Caki2 (cell line): ENCODE data around the gene OR2F2. TPM values are rescaled to one million over a fixed set of nuclear protein-coding genes. Genes with fewer than 3 reads are reported as not detected.

Experiments used
- DNase-seq: peaks from one replicate; pipeline ENCODE4 v3.0.0-alpha.2; 2015; ENCODE audit warnings: low read depth
- in situ Hi-C: cut with HindIII; loops from 2 replicates; pipeline ENCODE4 v1.10.0; 2016; ENCODE audit warnings: low sequenced_read_pairs, low pct_unique_long_range_greater_than_20kb, mixed read lengths
- total RNA-seq: library from RNA; depleted of rRNA; stranded (reverse); fragments of >200 nt; shearing (Covaris generic); gene quantifications from 2 replicates; pipeline ENCODE4 v1.2.3, GENCODE V29; 2014; ENCODE audit warnings: low replicate concordance; rRNA removed

Gene OR2F2
- total RNA-seq = not detected in 2 replicates

- in situ Hi-C loops = no loop called here
- no peak for DNase-seq
These were observed at the start of gene OR2F2 for GRCh38 chr7:143934526-143935325. Gene OR2F2, plus strand, starts transcription at chr7:143935233. Its CDS starts 0 bp downstream, at chr7:143935233.

GRCh38 chr7:143885951-143886350 is 49.1 kb upstream of the OR2F2 start:
- no peak for DNase-seq
- in situ Hi-C loops = no loop called here

- DNase-seq = no peak
- in situ Hi-C loops = no loop called here
These were observed 48.1 kb upstream of the OR2F2 start for GRCh38 chr7:143886826-143887477.

- in situ Hi-C loops = no loop called here
- no peak for DNase-seq
These were observed 46.0 kb upstream of the OR2F2 start for GRCh38 chr7:143889068-143889467.

- in situ Hi-C loops = no loop called here
- DNase-seq = no peak
These were observed 44.5 kb upstream of the OR2F2 start for GRCh38 chr7:143890558-143890957.

GRCh38 chr7:143891457-143891856 is 43.6 kb upstream of the OR2F2 start:
- no peak for DNase-seq
- in situ Hi-C loops = no loop called here

- no peak for DNase-seq
- in situ Hi-C loops = no loop called here
These were observed 42.3 kb upstream of the OR2F2 start for GRCh38 chr7:143892527-143893300.

- in situ Hi-C loops = no loop called here
- no peak for DNase-seq
These were observed 38.4 kb upstream of the OR2F2 start for GRCh38 chr7:143896667-143897066.

GRCh38 chr7:143898810-143899209 is 36.2 kb upstream of the OR2F2 start:
- no peak for DNase-seq
- in situ Hi-C loops = no loop called here

- peak; percentile 34 for DNase-seq
- in situ Hi-C loops = no loop called here
These were observed 34.7 kb upstream of the OR2F2 start for GRCh38 chr7:143900230-143900766.

GRCh38 chr7:143901332-143901667 is 33.7 kb upstream of the OR2F2 start:
- in situ Hi-C loops = no loop called here
- DNase-seq = no peak

GRCh38 chr7:143901668-143902331 is 33.2 kb upstream of the OR2F2 start, which contains the start of gene TCAF1:
Gene TCAF1, minus strand, starts transcription at chr7:143902176. Its CDS starts 25,568 bp downstream, at chr7:143876608.
- DNase-seq = peak; percentile 93
- in situ Hi-C loops = no loop called here

- in situ Hi-C loops = no loop called here
- no peak for DNase-seq
These were observed 32.6 kb upstream of the OR2F2 start for GRCh38 chr7:143902332-143902899.

GRCh38 chr7:143905509-143905908 is 29.5 kb upstream of the OR2F2 start:
- in situ Hi-C loops = no loop called here
- DNase-seq = no peak

- in situ Hi-C loops = no loop called here
- DNase-seq = no peak
These were observed 28.9 kb upstream of the OR2F2 start for GRCh38 chr7:143906151-143906550.

GRCh38 chr7:143906895-143907294 is 28.1 kb upstream of the OR2F2 start:
- in situ Hi-C loops = no loop called here
- DNase-seq = no peak

- in situ Hi-C loops = no loop called here
- DNase-seq = no peak
These were observed 26.9 kb upstream of the OR2F2 start for GRCh38 chr7:143908120-143908519.

- DNase-seq = no peak
- in situ Hi-C loops = no loop called here
These were observed 25.2 kb upstream of the OR2F2 start for GRCh38 chr7:143909863-143910262.
